ENCODE data around the gene TASOR2.

DNA sequence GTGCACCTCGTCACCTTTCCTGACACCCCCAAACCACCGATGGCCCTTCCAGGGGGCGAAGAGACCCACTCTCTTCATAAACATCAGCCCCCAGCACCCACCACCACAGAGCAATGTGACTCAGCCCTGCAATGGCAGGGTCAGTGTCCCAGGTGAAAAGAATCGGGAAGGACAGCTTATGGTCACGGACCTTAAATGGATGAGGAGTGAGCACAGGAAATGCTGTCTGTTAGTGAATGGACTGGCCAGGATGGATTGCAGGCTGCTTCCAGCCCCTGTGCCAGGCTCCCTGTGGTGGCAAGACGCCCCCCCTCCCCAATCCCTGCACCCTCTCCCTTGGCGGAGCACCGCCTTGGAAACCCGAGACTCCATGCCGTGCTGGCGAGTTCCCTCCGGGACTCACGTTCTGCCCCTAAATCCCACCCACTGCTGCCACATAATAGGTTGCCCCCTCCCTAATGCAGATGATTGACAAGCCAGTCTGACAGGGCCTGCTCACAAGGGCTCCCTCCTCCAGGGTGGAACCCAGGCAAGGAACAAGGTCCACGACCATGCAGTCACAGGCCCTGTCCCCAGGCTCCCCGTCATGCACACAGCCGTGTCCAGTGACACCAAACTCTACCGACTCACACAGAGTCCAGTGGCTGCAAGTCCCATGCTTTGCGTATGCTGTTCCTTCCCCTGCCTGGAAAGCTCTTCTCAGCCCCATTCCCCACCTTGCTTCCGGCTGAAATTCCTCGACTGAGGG lies 25.6 kb upstream of the TASOR2 start:
- TF ChIP-seq GATA2 (IDR thresholded peaks at IDR 0.05; ENCODE audit: low read depth, low read length) = no peak
- TF ChIP-seq GATA3 (IDR thresholded peaks at IDR 0.05; ENCODE audit: low read depth, low read length) = no peak

Measured in SH-SY5Y (cell line).